CD4-positive, alpha-beta T cell (primary cell): ENCODE measurements around the gene PEX11A. TPM values are rescaled to one million over a fixed set of nuclear protein-coding genes. Genes with fewer than 3 reads are reported as not detected.

ENCODE experiments used
- ATAC-seq: fragments of 200-7000 bp; cut with Tn5 transposase; one replicate; pipeline ENCODE4 v1.10.0; 2022; ENCODE audit warnings: mild to moderate bottlenecking; ENCODE audit not compliant: poor library complexity
- CTCF ChIA-PET: fragments of 350-600 bp; sonication (Branson Sonifier 250); formaldehyde crosslinking; loops from one replicate; lab custom pipeline; 2021; ENCODE audit warnings: antibody characterized with exemption, inconsistent platforms; lab: Charles Lee
- POLR2A ChIA-PET: fragments of 350-600 bp; sonication (Branson Sonifier 250); formaldehyde crosslinking; loops from one replicate; lab custom pipeline; 2021; ENCODE audit warnings: antibody characterized with exemption, inconsistent platforms; lab: Charles Lee
- DNase-seq, 14 experiments: peaks; one replicate each; pipeline ENCODE4 v3.0.0-alpha.2; 2013 to 2020; ENCODE audit warnings: mixed read lengths in 2 of 14
- H3K27ac ChIP-seq, 2 donors: one replicate each; pipeline versions ENCODE4 v1.5.1 to v1.7.0; 2013; ENCODE audit warnings: low read length in 2 of 2, low read depth in 1 of 2, mild to moderate bottlenecking in 1 of 2
- H3K27me3 ChIP-seq, 2 experiments: 1 replicate in 1 of 2; 2 replicates in 1 of 2; pipeline versions ENCODE4 v1.6.1 to v1.7.0; 2013; ENCODE audit warnings: low read length in 2 of 2, control low read depth in 1 of 2, mild to moderate bottlenecking in 1 of 2, moderate library complexity in 1 of 2; ENCODE audit not compliant: insufficient read depth in 2 of 2, control insufficient read depth in 1 of 2
- H3K36me3 ChIP-seq: one replicate; pipeline ENCODE4 v1.6.1; 2013; ENCODE audit warnings: low read length, control low read depth; ENCODE audit not compliant: insufficient read depth
- H3K4me1 ChIP-seq: one replicate; pipeline ENCODE4 v1.6.1; 2013; ENCODE audit warnings: low read length, control low read depth; ENCODE audit not compliant: insufficient read depth
- H3K4me3 ChIP-seq: one replicate; pipeline ENCODE4 v1.5.1; 2013; ENCODE audit warnings: mild to moderate bottlenecking, low read length, moderate library complexity
- H3K9me3 ChIP-seq, 2 experiments: 1 replicate in 1 of 2; 2 replicates in 1 of 2; pipeline versions ENCODE4 v1.6.1 to v1.7.0; 2013; ENCODE audit warnings: low read length in 2 of 2, mild to moderate bottlenecking in 2 of 2, control low read depth in 1 of 2, moderate library complexity in 1 of 2; ENCODE audit not compliant: control insufficient read depth in 1 of 2, insufficient read depth in 1 of 2
- H3K27ac Mint-ChIP-seq: one replicate; pipeline ENCODE4 v1.8.0; 2020; ENCODE audit warnings: mixed read lengths
- H3K27me3 Mint-ChIP-seq: one replicate; pipeline ENCODE4 v1.8.0; 2021; ENCODE audit warnings: mixed read lengths
- H3K36me3 Mint-ChIP-seq: one replicate; pipeline ENCODE4 v1.8.0; 2021; ENCODE audit warnings: low read depth, mixed read lengths
- H3K4me1 Mint-ChIP-seq: one replicate; pipeline ENCODE4 v1.8.0; 2021; ENCODE audit warnings: low read depth, mixed read lengths
- H3K4me3 Mint-ChIP-seq: one replicate; pipeline ENCODE4 v1.8.0; 2020; ENCODE audit warnings: mild to moderate bottlenecking, mixed read lengths
- H3K9me3 Mint-ChIP-seq: one replicate; pipeline ENCODE4 v1.8.0; 2020; ENCODE audit warnings: mixed read lengths
- CTCF ChIP-seq: fragments of 200-600 bp; IDR thresholded peaks from one replicate; pipeline ENCODE4 v1.8.0; 2022; ENCODE audit warnings: antibody characterized with exemption, mild to moderate bottlenecking
- intact Hi-C, 2 experiments: fragments of 100-400 bp; cut with DNase I in 1 of 2; cut with micrococcal nuclease in 1 of 2; formaldehyde crosslinking; loops; one replicate each; pipeline versions ENCODE4 v1.15.1 to v1.9.0; 2023 to 2025; cut with DNase I, micrococcal nuclease
- total RNA-seq, 174 experiments: library from RNA in 2 of 174; stranded (reverse) in 2 of 174; gene quantifications; one replicate each; pipeline ENCODE4 v1.2.3 and lab custom pipeline; 2021 to 2026

The PEX11A gene
- total RNA-seq, 2 experiments from 2014 or later: 0.22 TPM

DNA sequence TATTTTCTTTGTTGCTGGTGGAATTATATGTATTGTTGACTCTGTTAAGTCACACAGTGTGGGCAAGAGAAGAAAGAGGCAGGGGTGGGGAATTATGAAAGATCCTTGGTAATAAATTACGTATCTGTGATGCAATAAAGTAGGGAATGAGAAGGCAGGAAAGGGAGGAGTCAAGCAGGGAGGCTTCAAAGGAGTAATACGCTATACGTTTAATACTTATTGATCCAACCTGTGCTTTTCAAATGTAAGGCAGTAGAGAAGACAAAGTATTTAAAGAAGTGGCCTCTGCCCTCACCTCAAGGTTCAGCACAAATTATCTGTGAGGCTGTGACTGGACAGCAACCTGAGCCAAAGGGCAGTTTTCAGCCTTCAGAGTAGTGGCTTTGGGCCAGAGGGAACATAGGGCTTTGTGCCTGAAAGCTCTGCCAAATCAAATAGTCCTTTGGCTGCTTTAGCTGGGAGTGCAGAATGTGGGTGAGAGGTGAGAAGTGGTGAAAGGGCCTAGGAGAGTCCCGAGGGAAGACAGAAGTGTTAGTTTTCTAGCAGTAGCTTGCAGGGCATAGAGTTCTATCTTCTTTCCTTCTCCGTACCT is 10.2 kb downstream of the PEX11A start:
- intact Hi-C loops: no loop called here
- peaks cover 11% of the 10 kb centered on the region for H3K36me3 Mint-ChIP-seq
- Histone ChIP-seq H3K4me3 (no peak overlapping the region), H3K9me3 (no peaks in the 10 kb centered on the region), H3K27me3 (no peaks in the 10 kb centered on the region), H3K4me1 (no peaks in the 10 kb centered on the region), H3K36me3 (no peaks in the 10 kb centered on the region), H3K27ac (no peak overlapping the region)
- no peak overlapping the region for H3K4me3 Mint-ChIP-seq
- CTCF ChIA-PET: no interaction called here
- no peaks in the 10 kb centered on the region for H3K4me1 Mint-ChIP-seq
- no peak for ATAC-seq
- no peaks in the 10 kb centered on the region for H3K9me3 Mint-ChIP-seq
- H3K27me3 Mint-ChIP-seq: no peaks in the 10 kb centered on the region
- H3K27ac Mint-ChIP-seq: no peak overlapping the region
- DNase-seq: no peak
- no peak for TF ChIP-seq CTCF
- POLR2A ChIA-PET: no interaction called here

DNA sequence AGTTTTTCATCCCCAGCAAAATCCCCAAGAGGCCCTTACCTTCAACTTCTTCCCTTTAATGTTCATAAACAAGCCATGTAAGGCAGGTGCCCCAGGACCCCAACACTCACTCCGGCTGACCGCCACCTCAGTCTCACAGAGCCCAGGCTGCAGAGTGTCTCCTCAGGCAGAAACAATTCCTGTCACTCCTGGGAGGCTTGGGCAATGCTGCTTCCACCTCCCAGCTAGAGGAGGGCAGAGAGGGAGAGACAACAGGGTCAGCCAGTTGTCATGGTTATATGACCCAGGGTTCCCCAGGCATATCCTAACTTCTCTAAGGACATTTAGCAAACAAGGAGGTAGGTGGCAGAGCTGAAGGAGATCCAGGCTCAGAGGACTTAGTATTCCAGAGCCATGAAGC is 11.3 kb downstream of the PEX11A start, which contains the start of gene PLIN1:
Gene PLIN1 (minus strand): TSS at position 156 of the 400 bp plus-strand sequence. CDS start 1,878 bp downstream, outside the sequence.
- Histone ChIP-seq H3K36me3 (no peaks in the 10 kb centered on the region), H3K4me1 (no peaks in the 10 kb centered on the region), H3K4me3 (no peak within 1 kb of the TSS), H3K27ac (no peak within 1 kb of the TSS), H3K27me3 (no peaks in the 10 kb centered on the region), H3K9me3 (no peaks in the 10 kb centered on the region)
- intact Hi-C loops: no loop called here
- ChIA-PET POLR2A (no interaction called here), CTCF (no interaction called here)
- ATAC-seq: no peak
- no peak within 1 kb of the TSS for H3K27ac Mint-ChIP-seq
- H3K27me3 Mint-ChIP-seq: no peaks in the 10 kb centered on the region
- H3K36me3 Mint-ChIP-seq: peaks cover 5% of the 10 kb centered on the region
- H3K9me3 Mint-ChIP-seq: no peaks in the 10 kb centered on the region
- no peak for DNase-seq
- no peak for TF ChIP-seq CTCF
- H3K4me3 Mint-ChIP-seq: no peak within 1 kb of the TSS
- no peaks in the 10 kb centered on the region for H3K4me1 Mint-ChIP-seq

- Histone ChIP-seq H3K4me3 (no peak overlapping the region), H3K27ac (no peak overlapping the region), H3K36me3 (no peaks in the 10 kb centered on the region), H3K4me1 (no peaks in the 10 kb centered on the region), H3K27me3 (no peaks in the 10 kb centered on the region), H3K9me3 (peaks cover 0 to 5% of the 10 kb centered on the region in 2 experiments)
- Mint-ChIP-seq H3K4me3 (no peak overlapping the region), H3K9me3 (no peaks in the 10 kb centered on the region), H3K4me1 (no peaks in the 10 kb centered on the region), H3K27me3 (no peaks in the 10 kb centered on the region), H3K36me3 (no peaks in the 10 kb centered on the region), H3K27ac (no peak overlapping the region)
- no peak for DNase-seq
- no peak for TF ChIP-seq CTCF
- ChIA-PET CTCF (no interaction called here), POLR2A (no interaction called here)
- intact Hi-C loops: no loop called here
- ATAC-seq: no peak
Observed at GRCh38 chr15:89677381-89677780, 13.2 kb downstream of the PEX11A start.
